ENCODE measurements around the gene CDC14A. TPM values are rescaled to one million over a fixed set of nuclear protein-coding genes. Genes with fewer than 3 reads are reported as not detected.

The CDC14A gene
- polyA plus RNA-seq, 1 of the 3 experiments (the other 2 are of a cell fraction), result 2.2 TPM

- TF ChIP-seq, protein P1, sequence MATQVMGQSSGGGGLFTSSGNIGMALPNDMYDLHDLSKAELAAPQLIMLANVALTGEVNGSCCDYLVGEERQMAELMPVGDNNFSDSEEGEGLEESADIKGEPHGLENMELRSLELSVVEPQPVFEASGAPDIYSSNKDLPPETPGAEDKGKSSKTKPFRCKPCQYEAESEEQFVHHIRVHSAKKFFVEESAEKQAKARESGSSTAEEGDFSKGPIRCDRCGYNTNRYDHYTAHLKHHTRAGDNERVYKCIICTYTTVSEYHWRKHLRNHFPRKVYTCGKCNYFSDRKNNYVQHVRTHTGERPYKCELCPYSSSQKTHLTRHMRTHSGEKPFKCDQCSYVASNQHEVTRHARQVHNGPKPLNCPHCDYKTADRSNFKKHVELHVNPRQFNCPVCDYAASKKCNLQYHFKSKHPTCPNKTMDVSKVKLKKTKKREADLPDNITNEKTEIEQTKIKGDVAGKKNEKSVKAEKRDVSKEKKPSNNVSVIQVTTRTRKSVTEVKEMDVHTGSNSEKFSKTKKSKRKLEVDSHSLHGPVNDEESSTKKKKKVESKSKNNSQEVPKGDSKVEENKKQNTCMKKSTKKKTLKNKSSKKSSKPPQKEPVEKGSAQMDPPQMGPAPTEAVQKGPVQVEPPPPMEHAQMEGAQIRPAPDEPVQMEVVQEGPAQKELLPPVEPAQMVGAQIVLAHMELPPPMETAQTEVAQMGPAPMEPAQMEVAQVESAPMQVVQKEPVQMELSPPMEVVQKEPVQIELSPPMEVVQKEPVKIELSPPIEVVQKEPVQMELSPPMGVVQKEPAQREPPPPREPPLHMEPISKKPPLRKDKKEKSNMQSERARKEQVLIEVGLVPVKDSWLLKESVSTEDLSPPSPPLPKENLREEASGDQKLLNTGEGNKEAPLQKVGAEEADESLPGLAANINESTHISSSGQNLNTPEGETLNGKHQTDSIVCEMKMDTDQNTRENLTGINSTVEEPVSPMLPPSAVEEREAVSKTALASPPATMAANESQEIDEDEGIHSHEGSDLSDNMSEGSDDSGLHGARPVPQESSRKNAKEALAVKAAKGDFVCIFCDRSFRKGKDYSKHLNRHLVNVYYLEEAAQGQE (IDR thresholded peaks at IDR 0.05; ENCODE audit: low read depth, low read length), result no peak
- no peak for TF ChIP-seq JUND (IDR thresholded peaks at IDR 0.05)
Observed at GRCh38 chr1:100506217-100506616, 153.9 kb downstream of the CDC14A start (continued).

- no peaks in the 10 kb centered on the region for H3K9me2 ChIP-seq
- H3K9ac ChIP-seq, result no peak overlapping the region
- peaks cover 0 to 2% of the 10 kb centered on the region in 2 experiments for H3K36me3 ChIP-seq (replicated peaks in 1 of 2; ENCODE audit: control insufficient read depth in 1 of 2, insufficient read depth in 2 of 2, low read length in 1 of 2)
- no peaks in the 10 kb centered on the region for H3F3A ChIP-seq (replicated peaks; ENCODE audit: insufficient read depth)
- peak overlapping the region in 1 of 2 experiments; percentile 74; a peak in 2 of 4 replicates for H3K27ac ChIP-seq (ENCODE audit: low read depth in 2 of 2, low read length in 1 of 2)
- peaks cover 0 to 6% of the 10 kb centered on the region in 2 experiments; a peak in 2 of 4 replicates for H3K4me1 ChIP-seq (ENCODE audit: control insufficient read depth in 1 of 2, insufficient read depth in 2 of 2, low read depth in 1 of 2, low read length in 1 of 2)
- H2AFZ ChIP-seq (ENCODE audit: low read depth), result no peak overlapping the region
- ChIA-PET POLR2A (no interaction called here), CTCF (interaction anchor here (1.0 to 1.1 kb wide), 2 partner anchors 28 to 41 kb away, joined by 3 to 4 read pairs; partner anchors contain the start of gene GPR88)
- H4K20me1 ChIP-seq (ENCODE audit: insufficient read depth), result no peaks in the 10 kb centered on the region
- H3K4me2 ChIP-seq, result no peak overlapping the region
- TF ChIP-seq POLR2AphosphoS5 (IDR thresholded peaks at IDR 0.05; ENCODE audit: low read depth, low read length), result no peak
- no peak for TF ChIP-seq GABPA (IDR thresholded peaks at IDR 0.05; ENCODE audit: low read depth)
- no peak for TF ChIP-seq JUND (IDR thresholded peaks at IDR 0.05)
- no peak for TF ChIP-seq MXI1 (IDR thresholded peaks at IDR 0.05; ENCODE audit: low read depth, low read length)
- no peak for TF ChIP-seq TAF1 (IDR thresholded peaks at IDR 0.05; ENCODE audit: borderline replicate concordance, low read depth, low read length)
- TF ChIP-seq NRF1 (IDR thresholded peaks at IDR 0.05; ENCODE audit: low read depth, low read length), result no peak
- TF ChIP-seq EP300 (IDR thresholded peaks at IDR 0.05; ENCODE audit: borderline replicate concordance in 1 of 2, low read depth in 1 of 2, low read length in 1 of 2), result peak in 1 of 2 experiments; percentile 50; a peak in 2 of 4 replicates
- no peak for TF ChIP-seq RAD21 (IDR thresholded peaks at IDR 0.05; ENCODE audit: low read length)
- TF ChIP-seq FOXM1 (IDR thresholded peaks at IDR 0.05; ENCODE audit: low read depth), result no peak
- TF ChIP-seq RCOR1 (IDR thresholded peaks at IDR 0.05; ENCODE audit: low read length), result peak; percentile 46; the same call in 1 of the 2 replicates
- TF ChIP-seq, protein P2, sequence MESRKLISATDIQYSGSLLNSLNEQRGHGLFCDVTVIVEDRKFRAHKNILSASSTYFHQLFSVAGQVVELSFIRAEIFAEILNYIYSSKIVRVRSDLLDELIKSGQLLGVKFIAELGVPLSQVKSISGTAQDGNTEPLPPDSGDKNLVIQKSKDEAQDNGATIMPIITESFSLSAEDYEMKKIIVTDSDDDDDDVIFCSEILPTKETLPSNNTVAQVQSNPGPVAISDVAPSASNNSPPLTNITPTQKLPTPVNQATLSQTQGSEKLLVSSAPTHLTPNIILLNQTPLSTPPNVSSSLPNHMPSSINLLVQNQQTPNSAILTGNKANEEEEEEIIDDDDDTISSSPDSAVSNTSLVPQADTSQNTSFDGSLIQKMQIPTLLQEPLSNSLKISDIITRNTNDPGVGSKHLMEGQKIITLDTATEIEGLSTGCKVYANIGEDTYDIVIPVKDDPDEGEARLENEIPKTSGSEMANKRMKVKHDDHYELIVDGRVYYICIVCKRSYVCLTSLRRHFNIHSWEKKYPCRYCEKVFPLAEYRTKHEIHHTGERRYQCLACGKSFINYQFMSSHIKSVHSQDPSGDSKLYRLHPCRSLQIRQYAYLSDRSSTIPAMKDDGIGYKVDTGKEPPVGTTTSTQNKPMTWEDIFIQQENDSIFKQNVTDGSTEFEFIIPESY (IDR thresholded peaks at IDR 0.05; ENCODE audit: borderline replicate concordance, low read depth), result no peak
- no peak for TF ChIP-seq SMC3 (IDR thresholded peaks at IDR 0.05; ENCODE audit: low read depth, low read length)
- TF ChIP-seq FOSL2 (IDR thresholded peaks at IDR 0.05; ENCODE audit: borderline replicate concordance, low read depth), result no peak
- TF ChIP-seq, protein P3, sequence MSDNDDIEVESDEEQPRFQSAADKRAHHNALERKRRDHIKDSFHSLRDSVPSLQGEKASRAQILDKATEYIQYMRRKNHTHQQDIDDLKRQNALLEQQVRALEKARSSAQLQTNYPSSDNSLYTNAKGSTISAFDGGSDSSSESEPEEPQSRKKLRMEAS (IDR thresholded peaks at IDR 0.05; ENCODE audit: low read depth), result no peak
- no peak for TF ChIP-seq FOXJ3 (CRISPR knock-in tag; IDR thresholded peaks at IDR 0.05)
- no peak for TF ChIP-seq PBX3 (IDR thresholded peaks at IDR 0.05)
- no peak for TF ChIP-seq RFX5 (IDR thresholded peaks at IDR 0.05; ENCODE audit: low read length)
- TF ChIP-seq, protein P1 (IDR thresholded peaks at IDR 0.05; ENCODE audit: low read depth, low read length), result no peak
- TF ChIP-seq CHD2 (IDR thresholded peaks at IDR 0.05; ENCODE audit: low read length, partially characterized antibody), result no peak
- TF ChIP-seq TCF12 (IDR thresholded peaks at IDR 0.05), result peak; percentile 39; the same call in 1 of the 2 replicates
- TF ChIP-seq NFIC (IDR thresholded peaks at IDR 0.05; ENCODE audit: borderline replicate concordance), result no peak
- WGBS (ENCODE audit: low lambda C conversion rate), result 11% methylated on average over 1 of the region's 1 CpG
- no peak overlapping the region for H3K4me3 ChIP-seq (ENCODE audit: low read depth in 2 of 2, low read length in 1 of 2)
- no peaks in the 10 kb centered on the region for H3K27me3 ChIP-seq (ENCODE audit: insufficient read depth)
- no peaks in the 10 kb centered on the region for H3K9me3 ChIP-seq
- H3K79me2 ChIP-seq (ENCODE audit: insufficient read depth), result no peaks in the 10 kb centered on the region
- DNase-seq, result no peak
Observed at GRCh38 chr1:100510451-100510850, 158.1 kb downstream of the CDC14A start.

All from SK-N-SH (cell line).